OCI-LY7 (cell line): ENCODE measurements around the gene SLC9C2. TPM values are rescaled to one million over a fixed set of nuclear protein-coding genes. Genes with fewer than 3 reads are reported as not detected.

Source experiments
- BruUV-seq: library from RNA; stranded (reverse); fragments of 400-500 nt; replicated peaks from 2 replicates; lab custom pipeline; 2021; lab: Mats Ljungman, UMichigan
- CTCF ChIA-PET: fragments of 300-600 bp; sonication (Branson Sonifier 250); formaldehyde crosslinking; loops from one replicate; lab custom pipeline; 2022; ENCODE audit warnings: antibody characterized with exemption; ENCODE audit not compliant: unreplicated experiment; lab: Charles Lee
- POLR2A ChIA-PET: fragments of 300-600 bp; sonication (Branson Sonifier 250); formaldehyde crosslinking; loops from one replicate; lab custom pipeline; 2022; ENCODE audit warnings: antibody characterized with exemption; lab: Charles Lee
- DNase-seq: peaks from one replicate; pipeline ENCODE4 v3.0.0-alpha.2; 2015; ENCODE audit warnings: low spot score
- H2AFZ ChIP-seq: fragments of 200-600 bp; sonication (generic), shearing (Covaris generic); 2 replicates; pipeline ENCODE4 v1.6.1; 2014; ENCODE audit warnings: mild to moderate bottlenecking, antibody characterized with exemption, low read length, moderate library complexity
- H3K27ac ChIP-seq: fragments of 200-600 bp; sonication (generic); 2 replicates; pipeline ENCODE4 v1.5.1; 2014; ENCODE audit warnings: mixed run types, low read depth, mild to moderate bottlenecking, moderate library complexity, low read length, inconsistent platforms; ENCODE audit not compliant: poor library complexity, severe bottlenecking
- H3K36me3 ChIP-seq: fragments of 200-600 bp; sonication (generic); 2 replicates; pipeline ENCODE4 v1.6.1; 2014; ENCODE audit warnings: mild to moderate bottlenecking, antibody characterized with exemption, low read length, moderate library complexity, mixed read lengths; ENCODE audit not compliant: insufficient read depth
- H3K4me1 ChIP-seq: fragments of 200-600 bp; sonication (generic); 2 replicates; pipeline ENCODE4 v1.5.1; 2014; ENCODE audit warnings: mild to moderate bottlenecking, low read length; ENCODE audit not compliant: insufficient read depth, poor library complexity, severe bottlenecking
- H3K4me2 ChIP-seq: fragments of 200-600 bp; sonication (generic); 2 replicates; pipeline ENCODE4 v1.6.1; 2014; ENCODE audit warnings: mild to moderate bottlenecking, low read length
- H3K4me3 ChIP-seq: fragments of 200-600 bp; sonication (generic); 2 replicates; pipeline ENCODE4 v1.5.1; 2014; ENCODE audit warnings: mild to moderate bottlenecking, low read depth, low read length; ENCODE audit not compliant: poor library complexity, severe bottlenecking
- H3K79me2 ChIP-seq: fragments of 200-600 bp; sonication (generic); 2 replicates; pipeline ENCODE4 v1.6.1; 2016; ENCODE audit warnings: low read depth, mild to moderate bottlenecking, low read length, moderate library complexity, mixed read lengths; ENCODE audit not compliant: insufficient read depth
- H3K9me2 ChIP-seq: fragments of 200-600 bp; sonication (generic); 2 replicates; pipeline ENCODE4 v1.6.1; 2016; ENCODE audit warnings: mild to moderate bottlenecking, low read length, mixed read lengths; ENCODE audit not compliant: insufficient read depth
- H3K9me3 ChIP-seq: fragments of 200-600 bp; sonication (generic); 2 replicates; pipeline ENCODE4 v1.6.1; 2014; ENCODE audit warnings: mild to moderate bottlenecking, mixed run types, low read length, mixed read lengths
- H4K20me1 ChIP-seq: fragments of 200-600 bp; sonication (generic); 2 replicates; pipeline ENCODE4 v1.6.1; 2014; ENCODE audit warnings: mild to moderate bottlenecking, antibody characterized with exemption, low read length, moderate library complexity, mixed read lengths; ENCODE audit not compliant: insufficient read depth
- CTCF ChIP-seq: fragments of 200-600 bp; sonication (generic); conservative IDR thresholded peaks from 2 replicates; pipeline ENCODE4 v1.5.1; 2014; ENCODE audit warnings: mild to moderate bottlenecking, antibody characterized with exemption, low read length, moderate library complexity, mixed read lengths
- EZH2phosphoT487 ChIP-seq: fragments of 200-600 bp; sonication (generic); IDR thresholded peaks from 2 replicates; pipeline ENCODE4 v1.6.1; 2018; ENCODE audit warnings: low read depth, borderline replicate concordance, mild to moderate bottlenecking, mixed run types, antibody characterized with exemption, low read length, moderate library complexity, mixed read lengths
- intact Hi-C: fragments of 100-400 bp; cut with micrococcal nuclease; formaldehyde crosslinking; loops from one replicate; pipeline ENCODE4 v1.10.0; 2022; ENCODE audit not compliant: unreplicated experiment
- total RNA-seq, 2 experiments: library from RNA; depleted of rRNA in 1 of 2; stranded (reverse); fragments of >200 nt in 1 of 2; shearing (Covaris generic) in 1 of 2; gene quantifications; 2 replicates each; pipeline ENCODE4 v1.2.3, GENCODE V29; 2014 to 2022

SLC9C2 gene
- total RNA-seq, 2 experiments from 2014 or later, result not detected

GRCh38 chr1:173608503-173609216, 5.8 kb upstream of the SLC9C2 start:
- no peaks in the 10 kb centered on the region for H3K79me2 ChIP-seq
- H4K20me1 ChIP-seq, result no peaks in the 10 kb centered on the region
- intact Hi-C loops, result no loop called here
- no TSS peak for BruUV-seq
- no peak overlapping the region for H3K4me2 ChIP-seq
- no peaks in the 10 kb centered on the region for H3K9me3 ChIP-seq
- H3K9me2 ChIP-seq, result no peaks in the 10 kb centered on the region
- DNase-seq, result no peak
- ChIA-PET CTCF (no interaction called here), POLR2A (interaction anchor here (0.6 kb wide), 1 partner anchor 289 kb away, joined by 3 read pairs; no protein-coding TSS in a partner anchor)
- H3K4me1 ChIP-seq, result no peaks in the 10 kb centered on the region
- no peaks in the 10 kb centered on the region for H3K36me3 ChIP-seq
- no peak overlapping the region for H2AFZ ChIP-seq
- H3K4me3 ChIP-seq, result no peak overlapping the region
- TF ChIP-seq EZH2phosphoT487 (no peak), CTCF (no peak)
- no peak overlapping the region for H3K27ac ChIP-seq

GRCh38 chr1:173601588-173601987, 1.3 kb downstream of the SLC9C2 start:
- no peaks in the 10 kb centered on the region for H3K9me2 ChIP-seq
- no peaks in the 10 kb centered on the region for H3K4me1 ChIP-seq
- H3K79me2 ChIP-seq, result no peaks in the 10 kb centered on the region
- BruUV-seq, result no TSS peak
- CTCF ChIA-PET, result no interaction called here
- H4K20me1 ChIP-seq, result no peaks in the 10 kb centered on the region
- DNase-seq, result no peak
- no peak overlapping the region for H2AFZ ChIP-seq
- H3K27ac ChIP-seq, result no peak overlapping the region
- H3K9me3 ChIP-seq, result no peaks in the 10 kb centered on the region
- intact Hi-C loops, result no loop called here
- H3K4me2 ChIP-seq, result no peak overlapping the region
- H3K36me3 ChIP-seq, result no peaks in the 10 kb centered on the region
- H3K4me3 ChIP-seq, result no peak overlapping the region
- POLR2A ChIA-PET, result no interaction called here
- TF ChIP-seq CTCF, result no peak
- TF ChIP-seq EZH2phosphoT487, result no peak
